HepG2 (cell line): ENCODE measurements around the gene BCKDHB.

Experiments used
- FOXA1 ChIP-seq, 2 experiments: fragments of 450-650 bp in 1 of 2; sonication (generic) in 1 of 2; formaldehyde crosslinking in 1 of 2; IDR thresholded peaks; 2 replicates each; pipeline versions ENCODE4 v1.4.0 to v1.6.1; 2016 to 2020; ENCODE audit warnings: missing genetic modification reagents in 1 of 2
- HDAC1 ChIP-seq: sonication (generic); formaldehyde crosslinking; IDR thresholded peaks from 2 replicates; pipeline ENCODE4 v1.5.1; 2020; ENCODE audit warnings: mild to moderate bottlenecking, missing genetic modification reagents
- SIN3A ChIP-seq: IDR thresholded peaks from 2 replicates; pipeline ENCODE4 v1.6.1; 2011; ENCODE audit warnings: low read depth, mild to moderate bottlenecking, control low read depth, low read length, borderline replicate concordance
- ZNF609 ChIP-seq: sonication (generic); formaldehyde crosslinking; IDR thresholded peaks from 2 replicates; pipeline ENCODE4 v1.4.0; 2020; ENCODE audit warnings: mild to moderate bottlenecking, missing genetic modification reagents, borderline replicate concordance

- no peak for TF ChIP-seq HDAC1 (CRISPR knock-in tag)
- TF ChIP-seq SIN3A = no peak
- no peak for TF ChIP-seq FOXA1 (IDR thresholded peaks at IDR 0.05)
- TF ChIP-seq FOXA1 (CRISPR knock-in tag; IDR thresholded peaks at IDR 0.05) = no peak
- TF ChIP-seq ZNF609 (CRISPR knock-in tag) = no peak
These were observed 241.8 kb downstream of the BCKDHB start for GRCh38 chr6:80348263-80348662.
